Measurements from ENCODE around the gene WRAP73. TPM values are rescaled to one million over a fixed set of nuclear protein-coding genes. Genes with fewer than 3 reads are reported as not detected.

Gene WRAP73
- total RNA-seq, 2 donors from 2014 or later = 11.3 to 11.8 TPM

- intact Hi-C loops (cut with DNase I) = no loop called here
Measured at GRCh38 chr1:3638027-3638426, 11.9 kb downstream of the WRAP73 start.

GRCh38 chr1:3636531-3636930 lies 13.4 kb downstream of the WRAP73 start:
- intact Hi-C loops (cut with DNase I) = no loop called here
- DNase-seq (no peak), ATAC-seq (no peak)

More at GRCh38 chr1:3638027-3638426, 11.9 kb downstream of the WRAP73 start:
- ATAC-seq (no peak), DNase-seq (no peak)

- intact Hi-C loops (cut with DNase I) = no loop called here
- DNase-seq (no peak), ATAC-seq (no peak)
Measured at GRCh38 chr1:3636080-3636479, 13.8 kb downstream of the WRAP73 start.

- DNase-seq = no peak
- ATAC-seq = no peak
- intact Hi-C loops (cut with DNase I) = no loop called here
Measured at GRCh38 chr1:3634059-3634800, 15.7 kb downstream of the WRAP73 start.

GRCh38 chr1:3633344-3634058 lies 16.4 kb downstream of the WRAP73 start:
- ATAC-seq (no peak), DNase-seq (no peak)
- intact Hi-C loops (cut with DNase I) = no loop called here

- DNase-seq = no peak
- intact Hi-C loops (cut with DNase I) = no loop called here
- ATAC-seq = no peak
Measured at GRCh38 chr1:3632716-3633343, 17.1 kb downstream of the WRAP73 start.

GRCh38 chr1:3632298-3632697 lies 17.6 kb downstream of the WRAP73 start:
- intact Hi-C loops (cut with DNase I) = no loop called here
- DNase-seq (no peak), ATAC-seq (no peak)

- intact Hi-C loops (cut with DNase I) = no loop called here
- no peak for ATAC-seq
- DNase-seq = no peak
Measured at GRCh38 chr1:3631320-3632260, 18.3 kb downstream of the WRAP73 start.

GRCh38 chr1:3630914-3631313 lies 19.0 kb downstream of the WRAP73 start:
- intact Hi-C loops (cut with DNase I) = no loop called here

GRCh38 chr1:3630161-3630611 lies 19.7 kb downstream of the WRAP73 start:
- DNase-seq (peak; percentile 10), ATAC-seq (no peak)
- intact Hi-C loops (cut with DNase I) = no loop called here

More at GRCh38 chr1:3630914-3631313, 19.0 kb downstream of the WRAP73 start:
- DNase-seq (no peak), ATAC-seq (no peak)

- ATAC-seq (no peak), DNase-seq (no peak)
- intact Hi-C loops (cut with DNase I) = no loop called here
Measured at GRCh38 chr1:3629561-3630160, 20.2 kb downstream of the WRAP73 start.

GRCh38 chr1:3628445-3628844 lies 21.5 kb downstream of the WRAP73 start:
- DNase-seq = no peak
- ATAC-seq = no peak
- intact Hi-C loops (cut with DNase I) = no loop called here

- no peak for ATAC-seq
- intact Hi-C loops (cut with DNase I) = no loop called here
- DNase-seq = no peak
Measured at GRCh38 chr1:3627515-3628253, 22.2 kb downstream of the WRAP73 start.

- ATAC-seq = no peak
- no peak for DNase-seq
- intact Hi-C loops (cut with DNase I) = no loop called here
Measured at GRCh38 chr1:3626025-3626424, 23.9 kb downstream of the WRAP73 start.

GRCh38 chr1:3625151-3625907 lies 24.6 kb downstream of the WRAP73 start:
- peak; percentile 10 to 21 for ATAC-seq
- peak; percentile 50 for DNase-seq
- intact Hi-C loops (cut with DNase I) = no loop called here

GRCh38 chr1:3624200-3625136 lies 25.4 kb downstream of the WRAP73 start, which contains the start of gene TPRG1L:
TPRG1L (plus strand) TSS chr1:3625015; CDS start chr1:3625073, 58 bp downstream.
- intact Hi-C loops (cut with DNase I) = no loop called here
- DNase-seq (peak; percentile 98), ATAC-seq (peak; percentile 98 to 99)
